Small intestine (tissue), 7 donors: ENCODE data around the gene PAPPA2. TPM values are rescaled to one million over a fixed set of nuclear protein-coding genes. Genes with fewer than 3 reads are reported as not detected.
"Not testable (repeated sequence)": the region's sequence is repeated elsewhere in the genome, so short reads cannot be mapped to it uniquely, and the experiment has no call there.

Experiments used
- DNase-seq, 2 donors: peaks; one replicate each; pipeline versions ENCODE4 v3.0.0 to v3.0.0-alpha.2; 2013
- FAIRE-seq: peaks from 2 replicates; lab custom pipeline; 2012; peaks lifted over from hg19 to GRCh38; lab: Jason Lieb, UNC
- H3K27ac ChIP-seq, 3 donors: one replicate each; pipeline ENCODE4 v1.5.1; 2013; ENCODE audit warnings: low read length in 2 of 3, mild to moderate bottlenecking in 2 of 3, control low read depth in 1 of 3, inconsistent platforms in 1 of 3, low read depth in 1 of 3, moderate library complexity in 1 of 3
- H3K27me3 ChIP-seq, 3 donors: one replicate each; pipeline ENCODE4 v1.6.1; 2013; ENCODE audit warnings: low read length in 3 of 3, inconsistent platforms in 1 of 3; ENCODE audit not compliant: control insufficient read depth in 3 of 3, insufficient read depth in 3 of 3
- H3K36me3 ChIP-seq, 3 donors: one replicate each; pipeline ENCODE4 v1.6.1; 2013; ENCODE audit warnings: low read length in 3 of 3, inconsistent platforms in 1 of 3, low read depth in 1 of 3, mild to moderate bottlenecking in 1 of 3, moderate library complexity in 1 of 3; ENCODE audit not compliant: control insufficient read depth in 3 of 3, insufficient read depth in 2 of 3
- H3K4me1 ChIP-seq, 3 donors: one replicate each; pipeline ENCODE4 v1.6.1; 2013; ENCODE audit warnings: low read length in 2 of 3, inconsistent platforms in 1 of 3, low read depth in 1 of 3, mild to moderate bottlenecking in 1 of 3, moderate library complexity in 1 of 3; ENCODE audit not compliant: control insufficient read depth in 3 of 3, insufficient read depth in 2 of 3
- H3K4me3 ChIP-seq, 3 donors: one replicate each; pipeline ENCODE4 v1.5.1; 2013; ENCODE audit warnings: low read length in 3 of 3, control low read depth in 1 of 3, inconsistent platforms in 1 of 3, low read depth in 1 of 3, mild to moderate bottlenecking in 1 of 3, moderate library complexity in 1 of 3
- H3K9me3 ChIP-seq, 2 donors: one replicate each; pipeline ENCODE4 v1.6.1; 2013; ENCODE audit warnings: low read depth in 1 of 2, low read length in 1 of 2; ENCODE audit not compliant: control insufficient read depth in 2 of 2, insufficient read depth in 1 of 2
- WGBS, 3 donors: extraction: QIAGEN DNeasy Blood & Tissue Kit; methylation state at CpG; one replicate each; pipeline ENCODE4 v1.1.7; 2013; 5-methylcytosine and 5-hydroxymethylcytosine counted together
- polyA plus RNA-seq, 4 donors: library from polyadenylated mRNA; stranded (reverse) in 3 of 4; unstranded in 1 of 4; fragments of 200-250 nt in 3 of 4; fragments of 120-200 nt in 1 of 4; gene quantifications; one replicate each; pipeline versions ENCODE4 v1.2.1 to v1.2.3, GENCODE V29; 2013
- donor health status: healthy with polysubstance abuse.
- donor health status: control.
- donor health status: control.
- donor health status: Bipolar disorder and iron deficiency.
- donor health status: healthy.

PAPPA2 gene
- polyA plus RNA-seq, 4 donors: 0.03 to 0.12 TPM; not detected in 2

DNA sequence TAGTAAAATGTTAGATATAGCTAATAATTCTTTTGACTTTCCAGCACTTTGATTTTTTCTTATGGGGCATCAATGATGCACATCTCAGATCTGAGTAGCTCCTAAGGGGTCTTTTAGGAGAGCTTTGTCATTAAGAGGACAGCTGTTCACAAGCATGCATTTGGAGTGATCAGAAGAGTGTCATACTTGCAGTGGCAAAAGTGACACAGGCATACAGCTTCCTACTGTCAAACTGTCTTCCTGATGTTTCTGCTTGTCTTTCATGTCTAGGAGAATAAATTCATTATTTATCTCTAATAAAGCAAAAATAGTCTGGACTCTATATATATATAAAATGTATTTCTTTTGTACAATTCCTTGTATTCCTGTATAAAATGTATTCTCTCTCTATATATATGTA lies 273.0 kb downstream of the PAPPA2 start:
- FAIRE-seq: no peak
- no peaks in the 10 kb centered on the region for H3K27me3 ChIP-seq

GRCh38 chr1:176741181-176741580 lies 278.2 kb downstream of the PAPPA2 start:
- Histone ChIP-seq H3K27ac (no peak overlapping the region), H3K9me3 (no peaks in the 10 kb centered on the region), H3K4me1 (no peaks in the 10 kb centered on the region), H3K4me3 (no peak overlapping the region), H3K36me3 (no peaks in the 10 kb centered on the region), H3K27me3 (no peaks in the 10 kb centered on the region)
- no peak for DNase-seq
- 73 to 81% (median 77%) methylated on average over 4 of the region's 4 CpGs for WGBS, 3 donors
- FAIRE-seq: no peak

More for the DNA sequence above, 273.0 kb downstream of the PAPPA2 start:
- Histone ChIP-seq H3K4me1 (no peaks in the 10 kb centered on the region), H3K4me3 (no peak overlapping the region), H3K9me3 (no peaks in the 10 kb centered on the region), H3K27ac (no peak overlapping the region), H3K36me3 (no peaks in the 10 kb centered on the region)
- DNase-seq: no peak

DNA sequence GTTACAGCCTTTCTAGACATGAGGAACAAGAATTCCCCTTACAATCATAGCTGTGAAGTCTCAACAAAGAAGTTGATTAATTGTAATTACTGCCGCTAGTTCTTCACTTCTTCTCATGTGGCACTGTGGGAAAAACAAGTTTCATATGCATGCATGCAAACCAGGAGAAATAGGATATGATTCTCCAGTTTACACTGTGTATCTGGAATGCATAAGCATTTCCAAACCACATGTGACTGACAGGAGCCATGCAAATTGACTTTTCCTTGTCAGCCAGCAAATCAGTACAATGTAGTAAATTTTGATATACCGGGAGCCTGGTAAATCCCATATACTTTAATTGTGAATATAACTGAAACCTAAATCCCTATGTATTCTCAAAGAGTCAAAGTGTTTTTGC lies 279.3 kb downstream of the PAPPA2 start:
- no peak overlapping the region for H3K27ac ChIP-seq
- no peak overlapping the region for H3K4me3 ChIP-seq
- H3K36me3 ChIP-seq: no peaks in the 10 kb centered on the region
- no peaks in the 10 kb centered on the region for H3K9me3 ChIP-seq
- H3K4me1 ChIP-seq: no peaks in the 10 kb centered on the region
- WGBS, 3 donors: 69 to 76% (median 70%) methylated on average over 2 of the region's 2 CpGs
- FAIRE-seq (no peak), DNase-seq (no peak)
- no peaks in the 10 kb centered on the region for H3K27me3 ChIP-seq

- 55 to 77% (median 71%) methylated on average over 1 of the region's 1 CpG for WGBS, 3 donors
- Histone ChIP-seq H3K27ac (no peak overlapping the region), H3K4me1 (no peaks in the 10 kb centered on the region), H3K9me3 (no peaks in the 10 kb centered on the region), H3K27me3 (no peaks in the 10 kb centered on the region), H3K36me3 (no peaks in the 10 kb centered on the region), H3K4me3 (no peak overlapping the region)
- FAIRE-seq (no peak), DNase-seq (no peak)
These were observed 281.2 kb downstream of the PAPPA2 start for GRCh38 chr1:176744142-176744541.

- no peaks in the 10 kb centered on the region for H3K27me3 ChIP-seq
- FAIRE-seq (no peak), DNase-seq (no peak)
- 54 to 73% (median 64%) methylated on average over 1 of the region's 1 CpG for WGBS, 3 donors
- no peaks in the 10 kb centered on the region for H3K36me3 ChIP-seq
- no peak overlapping the region for H3K27ac ChIP-seq
- H3K4me3 ChIP-seq: no peak overlapping the region
- H3K4me1 ChIP-seq: no peaks in the 10 kb centered on the region
- H3K9me3 ChIP-seq: no peaks in the 10 kb centered on the region
These were observed 283.0 kb downstream of the PAPPA2 start for GRCh38 chr1:176745945-176746344.

DNA sequence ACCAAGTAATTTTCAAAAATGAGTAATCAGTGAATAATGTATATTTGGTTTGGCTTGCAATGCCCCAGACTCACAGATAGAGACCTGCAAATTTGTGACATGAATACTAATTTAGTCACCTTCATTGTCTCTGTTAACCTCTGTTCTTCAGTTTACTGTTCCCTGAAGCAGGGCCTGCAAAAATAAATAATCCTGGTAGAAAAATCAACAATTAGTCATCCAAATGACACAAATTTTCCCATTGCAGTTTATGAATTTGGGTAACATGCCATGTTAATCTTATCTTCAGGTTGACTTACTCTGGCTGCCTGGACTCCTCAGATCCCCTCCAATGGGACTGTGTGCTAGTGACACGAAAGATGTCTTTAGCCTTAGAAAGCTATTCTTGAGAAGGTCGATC lies 289.5 kb downstream of the PAPPA2 start:
- no peaks in the 10 kb centered on the region for H3K9me3 ChIP-seq
- no peaks in the 10 kb centered on the region for H3K27me3 ChIP-seq
- H3K4me1 ChIP-seq: no peaks in the 10 kb centered on the region
- FAIRE-seq: no peak
- H3K27ac ChIP-seq: no peak overlapping the region
- 69 to 85% (median 71%) methylated on average over 2 of the region's 2 CpGs for WGBS, 3 donors
- H3K4me3 ChIP-seq: no peak overlapping the region
- no peak for DNase-seq
- H3K36me3 ChIP-seq: no peaks in the 10 kb centered on the region

GRCh38 chr1:176754676-176755075 lies 291.7 kb downstream of the PAPPA2 start:
- H3K9me3 ChIP-seq: no peaks in the 10 kb centered on the region
- H3K27me3 ChIP-seq: no peaks in the 10 kb centered on the region
- FAIRE-seq: no peak
- no peaks in the 10 kb centered on the region for H3K36me3 ChIP-seq
- no peaks in the 10 kb centered on the region for H3K4me1 ChIP-seq
- H3K4me3 ChIP-seq: no peak overlapping the region
- WGBS, 3 donors: 50 to 78% (median 61%) methylated on average over 2 of the region's 2 CpGs
- no peak overlapping the region for H3K27ac ChIP-seq
- no peak for DNase-seq

- DNase-seq, H3K27ac ChIP-seq, H3K27me3 ChIP-seq, FAIRE-seq, H3K4me3 ChIP-seq, H3K4me1 ChIP-seq, H3K36me3 ChIP-seq, H3K9me3 ChIP-seq: not testable (repeated sequence)
- 85 to 88% (median 87%) methylated on average over 8 of the region's 8 CpGs for WGBS, 3 donors
These were observed 293.8 kb downstream of the PAPPA2 start for GRCh38 chr1:176756817-176757216.

- no peak overlapping the region for H3K4me3 ChIP-seq
- 72 to 90% (median 82%) methylated on average over 2 of the region's 2 CpGs for WGBS, 3 donors
- DNase-seq: no peak
- no peaks in the 10 kb centered on the region for H3K9me3 ChIP-seq
- H3K36me3 ChIP-seq: no peaks in the 10 kb centered on the region
- no peak overlapping the region for H3K27ac ChIP-seq
- H3K4me1 ChIP-seq: no peaks in the 10 kb centered on the region
- no peak for FAIRE-seq
- peaks cover 0 to 2% (median 0%) of the 10 kb centered on the region in 3 donors for H3K27me3 ChIP-seq
These were observed 302.6 kb downstream of the PAPPA2 start for GRCh38 chr1:176765608-176766007.
